NCI-H524 (cell line): Measurements from ENCODE around the gene ERAP2.
"Not testable (repeated sequence)": the region's sequence is repeated elsewhere in the genome, so short reads cannot be mapped to it uniquely, and the experiment has no call there.

ENCODE experiments used
- DNase-seq, 2 experiments: peaks; one replicate each; lab custom pipeline; 2025; lab: John Stamatoyannopoulos, UW

Gene ERAP2

DNA sequence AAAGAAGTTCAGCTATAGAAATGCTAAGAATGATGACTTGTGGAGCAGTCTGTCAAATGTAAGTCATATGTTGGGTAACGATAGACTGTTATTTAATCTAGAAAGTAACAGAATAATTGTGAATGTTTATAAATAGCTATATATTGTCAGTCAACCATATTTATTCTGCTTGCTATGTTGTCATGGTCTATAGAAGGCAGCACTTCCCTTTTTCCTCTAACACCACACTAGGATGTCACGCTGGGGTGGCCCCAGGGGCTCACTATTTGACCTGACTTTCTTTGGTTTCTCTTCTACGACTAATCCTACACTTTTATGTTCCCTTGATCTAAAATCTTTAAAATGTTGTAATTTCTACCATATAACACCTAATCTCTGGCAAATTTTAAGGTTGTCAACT, 20.5 kb downstream of the ERAP2 start:
- DNase-seq = no peak

DNA sequence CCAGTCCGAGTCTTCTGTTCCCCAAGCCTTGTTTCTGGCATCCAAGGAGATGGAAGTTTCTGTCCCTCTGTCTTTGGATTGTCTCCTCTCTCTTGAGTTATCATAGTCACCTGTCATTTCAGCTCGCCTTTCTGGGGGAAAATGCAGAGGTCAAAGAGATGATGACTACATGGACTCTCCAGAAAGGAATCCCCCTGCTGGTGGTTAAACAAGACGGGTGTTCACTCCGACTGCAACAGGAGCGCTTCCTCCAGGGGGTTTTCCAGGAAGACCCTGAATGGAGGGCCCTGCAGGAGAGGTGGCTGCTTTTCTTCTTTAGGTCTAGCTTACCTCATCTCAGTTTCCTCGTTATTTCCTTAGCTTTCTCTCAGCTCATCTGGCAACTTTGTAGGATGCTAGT, 25.1 kb downstream of the ERAP2 start:
- DNase-seq = no peak

DNA sequence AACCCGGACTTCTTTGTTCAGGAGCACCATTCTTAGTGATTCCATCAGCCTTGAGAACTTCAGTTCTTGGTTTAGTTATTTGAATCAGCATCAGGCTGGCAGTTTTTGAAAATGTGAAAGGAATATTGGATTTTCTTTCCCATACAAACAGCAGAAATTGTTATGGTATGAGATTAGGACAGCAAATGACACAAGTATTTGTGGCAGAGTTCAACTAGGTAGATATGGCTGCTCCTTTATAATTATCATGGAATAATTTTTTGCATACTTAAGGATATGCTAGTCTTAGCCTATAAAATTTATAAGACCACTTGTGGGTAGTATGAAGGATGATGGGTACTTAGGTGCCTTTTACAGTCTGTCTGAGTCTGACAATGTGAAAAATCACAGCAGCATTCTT, 25.5 kb downstream of the ERAP2 start:
- no peak for DNase-seq

DNA sequence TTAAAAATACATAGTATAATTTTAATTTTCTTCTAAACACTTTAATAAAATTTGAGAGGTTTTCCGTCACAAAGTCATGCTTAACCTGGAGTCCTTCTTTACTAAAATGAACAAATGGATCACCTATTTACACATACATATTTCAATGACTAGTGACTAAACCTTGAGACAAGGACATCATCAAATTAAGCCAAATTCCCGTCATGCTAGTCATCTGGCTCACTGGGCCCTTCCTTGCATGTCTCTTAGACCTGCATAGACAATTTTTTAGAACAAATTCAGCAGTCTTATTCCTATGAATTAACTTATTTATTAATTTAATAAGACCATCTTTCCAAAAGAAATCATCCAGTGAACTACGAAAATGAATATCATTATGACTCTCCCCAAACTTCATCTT, 26.6 kb downstream of the ERAP2 start:
- no peak for DNase-seq

DNA sequence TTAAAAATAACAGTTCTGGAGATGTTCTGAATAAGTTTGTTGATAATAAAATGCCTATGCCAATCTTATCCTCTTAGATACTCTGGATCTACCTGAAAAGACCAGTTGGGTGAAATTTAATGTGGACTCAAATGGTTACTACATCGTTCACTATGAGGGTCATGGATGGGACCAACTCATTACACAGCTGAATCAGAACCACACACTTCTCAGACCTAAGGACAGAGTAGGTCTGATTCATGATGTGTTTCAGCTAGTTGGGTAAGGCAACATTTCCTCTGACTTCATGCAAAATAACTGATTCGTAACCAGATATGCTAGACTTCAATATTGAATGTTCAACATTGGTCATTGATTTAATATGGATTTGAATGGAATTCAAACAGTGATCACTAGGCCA, 27.0 kb downstream of the ERAP2 start:
- no peak for DNase-seq

DNA sequence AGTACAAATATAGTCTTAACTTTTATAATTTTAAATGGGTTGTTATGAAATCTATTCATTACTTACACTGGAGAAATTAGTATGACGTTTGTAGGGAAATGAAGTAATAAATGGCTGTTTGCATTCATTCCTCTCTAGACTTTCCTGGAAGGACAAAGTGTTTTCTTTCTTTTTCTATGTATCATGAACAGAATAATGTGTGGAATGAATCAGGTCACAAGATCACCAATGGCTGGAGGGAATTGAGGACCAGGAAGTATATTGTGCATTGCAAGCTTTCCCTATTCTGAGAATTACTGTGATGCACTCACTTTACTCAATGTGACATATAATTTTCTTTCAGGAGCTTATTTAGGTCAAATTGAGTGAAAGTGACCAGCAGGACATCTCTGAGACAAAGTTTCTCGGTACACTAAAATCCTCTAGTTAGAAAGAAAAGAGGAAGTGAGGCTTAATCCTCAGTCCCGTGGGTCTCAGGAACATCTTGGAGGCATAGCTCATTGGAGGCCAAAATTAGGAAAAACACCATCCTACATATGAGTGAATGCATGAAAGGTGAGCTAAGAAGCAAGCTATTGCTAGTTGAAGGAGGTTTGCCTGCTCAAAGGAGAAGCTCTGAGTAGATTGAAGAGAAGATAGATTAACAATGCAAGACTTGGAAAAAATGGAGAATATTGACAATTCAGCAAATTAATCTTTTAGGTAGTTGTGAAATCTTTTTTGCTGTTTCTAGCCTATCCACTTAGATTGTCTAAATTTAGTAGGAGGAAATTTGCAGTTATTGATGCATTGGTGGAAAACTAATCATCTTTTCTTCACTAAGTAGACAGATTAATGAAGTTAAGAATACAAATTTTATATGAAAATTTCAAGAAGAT, 28.0 kb downstream of the ERAP2 start:
- DNase-seq = no peak

DNA sequence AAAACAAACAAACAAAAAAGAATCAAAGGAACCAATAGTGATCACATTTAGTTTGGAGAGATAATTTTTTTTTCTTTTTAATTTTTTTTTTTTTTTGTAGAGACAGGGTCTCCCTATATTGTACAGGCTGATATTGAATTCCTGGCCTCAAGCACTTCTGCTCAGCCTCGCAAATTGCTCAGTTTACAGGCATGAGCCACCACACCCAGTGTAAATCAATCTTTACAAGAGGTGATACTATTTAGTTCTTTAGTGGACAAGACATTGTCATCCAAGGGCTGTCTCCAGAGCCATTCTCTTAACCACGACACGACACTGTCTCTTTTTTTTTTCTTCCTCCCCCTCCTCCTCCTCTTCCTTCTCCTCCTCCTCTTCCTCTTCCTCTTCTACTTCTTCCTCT, 29.6 kb downstream of the ERAP2 start:
- DNase-seq = no peak

DNA sequence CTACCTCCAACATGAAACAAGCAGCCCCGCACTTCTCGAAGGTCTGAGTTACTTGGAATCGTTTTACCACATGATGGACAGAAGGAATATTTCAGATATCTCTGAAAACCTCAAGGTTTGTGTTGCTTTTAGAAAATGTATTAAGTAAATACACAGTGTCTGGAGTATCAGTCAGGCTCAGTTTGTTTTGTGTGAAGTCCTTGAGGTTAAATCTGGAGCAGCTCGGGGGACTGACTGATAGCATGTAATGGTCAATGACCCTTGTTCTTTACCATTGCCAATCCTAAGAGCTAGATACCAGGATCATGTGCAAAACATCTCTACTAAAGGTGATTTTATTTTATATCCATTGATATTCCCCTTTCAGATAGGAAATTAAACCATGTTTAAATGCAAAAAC, 32.7 kb downstream of the ERAP2 start:
- no peak for DNase-seq

DNA sequence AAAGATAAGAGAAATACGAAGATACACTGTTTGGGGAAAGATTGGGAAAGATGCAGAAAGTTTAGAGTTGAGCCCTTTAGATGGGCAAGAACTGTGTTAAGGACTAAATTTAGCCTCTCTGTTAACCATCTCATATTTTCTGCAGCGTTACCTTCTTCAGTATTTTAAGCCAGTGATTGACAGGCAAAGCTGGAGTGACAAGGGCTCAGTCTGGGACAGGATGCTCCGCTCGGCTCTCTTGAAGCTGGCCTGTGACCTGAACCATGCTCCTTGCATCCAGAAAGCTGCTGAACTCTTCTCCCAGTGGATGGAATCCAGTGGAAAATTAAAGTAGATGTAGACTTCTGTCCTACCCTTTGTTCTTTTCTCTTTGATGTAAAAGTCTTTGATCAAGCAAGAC, 33.1 kb downstream of the ERAP2 start:
- DNase-seq = no peak

DNA sequence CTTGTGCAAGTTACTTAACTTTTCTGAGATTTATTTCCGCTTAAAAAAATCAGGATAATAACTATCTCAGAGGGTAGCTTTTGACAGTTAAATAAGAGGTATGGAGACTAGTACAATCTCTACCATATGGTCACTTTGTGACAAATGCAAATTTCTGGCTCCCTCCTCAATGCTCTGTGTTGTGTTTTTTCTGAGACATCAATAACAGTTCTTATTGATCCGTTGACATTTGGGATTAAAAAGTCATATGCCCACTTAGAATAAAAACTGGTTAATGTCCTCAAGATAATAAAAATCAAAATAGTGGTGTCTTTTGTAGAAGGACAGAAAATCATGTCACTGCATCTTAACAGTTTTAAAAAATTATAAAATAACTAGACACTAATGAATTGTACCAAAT, 34.8 kb downstream of the ERAP2 start:
- DNase-seq = peak in 1 of 2 experiments; percentile 3

DNA sequence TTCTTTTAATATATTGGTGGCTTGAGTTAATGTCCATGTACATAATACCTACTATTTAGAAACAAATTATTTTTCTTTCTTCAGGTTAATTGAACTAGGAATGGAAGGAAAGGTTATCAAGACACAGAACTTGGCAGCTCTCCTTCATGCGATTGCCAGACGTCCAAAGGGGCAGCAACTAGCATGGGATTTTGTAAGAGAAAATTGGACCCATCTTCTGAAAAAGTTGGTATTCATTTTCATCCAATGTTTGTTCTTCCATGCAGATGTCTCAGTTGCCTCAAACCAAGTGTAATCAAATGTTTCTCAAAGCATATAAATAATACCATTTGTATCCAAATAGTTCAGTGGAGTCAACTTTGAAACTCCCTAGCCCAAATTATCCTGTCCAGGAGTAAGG, 36.9 kb downstream of the ERAP2 start:
- no peak for DNase-seq

DNA sequence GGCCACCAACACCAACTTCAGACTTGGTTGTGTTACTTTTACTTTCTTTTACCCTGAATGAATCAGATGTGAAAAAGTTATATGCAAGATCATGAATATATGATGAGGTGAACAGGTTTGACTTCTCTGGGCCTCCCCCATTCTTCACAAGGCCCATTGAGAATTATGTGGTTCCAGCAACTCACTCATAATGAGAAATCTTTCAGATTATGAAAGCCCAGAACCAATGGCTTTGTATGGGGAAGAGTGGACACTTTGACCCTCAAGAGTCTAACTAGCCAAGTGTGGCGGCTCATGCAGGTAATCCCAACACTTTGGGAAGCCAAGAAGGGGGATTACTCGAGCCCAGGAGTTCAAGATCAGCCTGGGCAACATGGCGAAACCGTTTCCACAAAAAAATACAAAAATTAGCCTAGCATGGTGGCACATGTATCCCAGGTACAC, 43.5 kb downstream of the ERAP2 start:
- DNase-seq = no peak

DNA sequence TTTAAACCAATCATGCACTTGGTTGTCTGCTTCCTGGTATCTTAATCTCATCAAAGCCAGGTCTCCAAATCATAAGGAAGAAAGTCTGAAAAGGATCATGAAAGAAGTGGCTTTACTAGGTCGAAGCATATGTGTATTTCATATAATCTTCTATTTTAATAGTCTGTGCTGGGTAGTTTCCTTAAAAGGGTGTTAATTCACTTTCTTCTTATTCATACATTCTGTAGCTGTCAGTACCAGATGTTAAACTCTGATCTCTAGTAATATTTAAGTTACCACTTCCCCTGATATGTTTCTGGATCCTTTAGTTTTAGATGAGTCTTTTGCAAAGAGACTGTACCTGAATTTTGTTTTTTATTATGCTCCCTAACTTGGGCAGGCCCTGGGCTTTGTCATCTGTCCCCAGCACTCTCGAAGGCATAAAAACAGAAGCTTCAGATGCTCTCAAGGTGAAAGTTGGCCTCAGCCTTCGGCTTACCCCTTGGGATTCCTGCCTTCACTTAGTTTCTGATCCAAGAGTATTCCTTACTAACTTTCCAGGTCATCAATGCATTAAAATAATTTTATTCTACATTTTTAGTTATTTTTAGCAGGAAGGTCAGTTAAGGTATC, 44.5 kb downstream of the ERAP2 start:
- DNase-seq = no peak

DNA sequence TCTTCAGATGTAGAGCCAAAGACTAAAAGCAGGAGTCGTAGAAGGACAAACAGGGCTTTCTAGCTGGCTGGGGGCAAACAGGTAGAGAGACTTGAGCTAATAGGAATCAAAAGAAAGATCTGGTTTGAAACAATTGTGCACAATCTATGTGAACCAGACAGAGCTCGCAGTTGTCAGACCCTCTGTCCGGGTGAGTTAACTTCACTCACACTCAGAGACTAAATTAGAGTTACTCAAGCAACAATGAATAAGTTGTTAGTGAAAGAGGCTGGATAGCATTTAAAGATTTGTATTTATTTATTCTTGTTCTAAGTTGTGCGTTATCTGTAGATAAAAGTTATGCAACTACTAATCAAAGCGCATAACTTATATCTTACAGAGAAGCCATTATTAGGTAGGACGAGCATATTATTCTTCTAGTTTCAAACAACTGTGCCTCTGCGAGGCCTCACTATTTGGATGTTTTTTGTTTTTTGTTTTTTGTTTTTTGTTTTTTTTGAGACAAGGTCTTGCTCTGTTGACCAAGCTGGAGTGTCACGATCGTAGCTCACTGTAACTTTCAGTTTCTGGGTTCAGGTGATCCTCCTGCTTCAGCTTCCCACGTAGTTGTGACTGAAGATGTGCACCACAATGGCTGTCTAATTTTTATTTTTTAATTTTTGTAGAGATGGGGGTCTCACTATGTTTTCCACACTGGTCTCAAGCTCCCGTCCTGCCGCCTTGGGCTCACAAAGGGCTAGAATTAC, 46.4 kb downstream of the ERAP2 start:
- no peak for DNase-seq

DNA sequence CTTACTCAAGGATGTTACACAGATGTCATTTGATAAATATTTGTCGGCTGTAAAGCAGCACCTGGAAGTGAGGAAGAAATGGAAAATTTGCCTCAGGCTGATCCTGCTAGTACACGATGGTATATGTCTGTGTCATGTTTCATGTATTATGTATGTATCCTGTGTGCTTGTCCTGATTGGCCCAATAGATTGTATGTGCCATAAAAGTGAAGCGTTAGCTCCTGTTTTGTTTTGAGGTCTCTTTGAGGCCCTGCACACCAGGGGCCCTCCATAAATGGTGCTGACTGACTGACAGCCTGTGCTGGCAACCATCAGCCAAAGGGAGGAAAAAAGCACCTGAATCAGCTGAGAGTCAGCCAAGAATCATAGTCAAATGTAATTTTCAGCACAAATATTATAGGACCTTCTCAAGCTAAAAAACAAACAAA, 47.7 kb downstream of the ERAP2 start:
- no peak for DNase-seq

DNA sequence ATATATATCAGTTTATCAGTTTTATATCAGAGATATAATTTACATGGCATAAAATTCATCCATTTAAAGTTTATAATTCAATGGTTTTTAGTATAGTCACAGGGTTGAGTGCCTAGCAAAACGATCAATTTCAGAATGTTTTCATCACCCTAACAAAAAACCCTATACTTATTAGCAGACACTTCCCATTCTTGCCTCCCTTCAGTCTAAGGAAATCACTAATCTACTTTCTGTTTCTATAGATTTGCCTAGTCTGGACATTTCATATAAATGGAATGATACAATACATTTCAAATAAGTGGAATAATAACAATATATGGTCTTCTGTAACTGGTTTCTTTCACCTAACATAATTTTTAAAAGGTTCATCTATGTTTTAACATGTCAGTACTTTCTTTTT, 50.0 kb downstream of the ERAP2 start:
- no peak for DNase-seq

DNA sequence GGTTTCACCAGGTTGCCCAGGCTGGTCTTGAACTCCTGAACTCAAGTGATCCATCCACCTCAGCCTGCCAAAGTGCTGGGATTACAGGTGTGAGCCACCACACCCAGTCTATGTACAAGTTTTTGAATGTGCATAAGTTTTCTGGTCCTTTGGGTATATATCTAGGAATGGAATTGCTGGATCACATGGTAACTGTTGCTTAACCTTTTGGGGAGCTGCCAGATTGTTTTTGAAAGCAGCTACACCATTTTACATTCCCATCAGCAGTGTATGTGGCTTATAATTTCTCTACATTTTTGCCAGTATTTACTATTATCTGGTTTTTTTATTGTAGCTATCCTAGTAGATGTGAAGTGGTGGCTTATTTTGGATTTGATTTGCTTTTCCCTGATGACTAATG, 50.7 kb downstream of the ERAP2 start:
- DNase-seq = no peak

DNA sequence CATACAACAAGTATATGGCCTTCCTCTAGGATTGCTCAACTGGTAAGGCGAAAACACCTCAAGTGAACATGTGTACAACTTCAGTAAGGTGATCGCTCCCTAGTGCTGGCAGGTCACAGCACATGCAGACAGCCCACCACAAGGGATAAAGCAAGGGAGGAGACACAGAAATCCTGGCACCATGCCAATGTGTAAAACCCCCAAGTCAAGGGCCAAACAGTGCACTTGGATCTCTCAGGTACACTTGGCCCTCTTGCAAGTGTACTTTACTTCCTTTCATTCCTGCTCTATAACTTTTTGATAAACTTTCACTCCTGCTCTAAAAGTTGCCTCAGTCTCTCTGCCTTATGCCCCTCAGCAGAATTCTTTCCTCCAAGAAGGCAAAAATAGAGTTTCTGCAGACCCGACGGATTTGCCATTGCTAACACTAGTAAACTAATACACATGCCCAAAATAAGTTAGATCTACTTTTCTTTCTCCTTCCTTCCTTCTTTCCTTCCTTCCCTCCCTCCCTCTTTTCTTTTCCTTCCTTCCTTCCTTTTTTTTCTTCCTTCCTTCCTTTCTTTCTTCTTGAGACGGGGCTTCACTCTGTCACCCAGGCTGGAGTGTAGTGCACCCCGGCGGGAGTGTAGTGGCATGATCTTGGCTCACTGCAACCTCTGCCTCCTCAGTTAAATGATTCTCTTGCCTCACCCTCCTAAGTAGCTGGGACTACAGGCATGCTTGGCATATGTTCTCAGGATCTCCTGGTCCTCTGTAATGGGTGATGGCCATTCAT, 52.8 kb downstream of the ERAP2 start:
- no peak for DNase-seq

DNA sequence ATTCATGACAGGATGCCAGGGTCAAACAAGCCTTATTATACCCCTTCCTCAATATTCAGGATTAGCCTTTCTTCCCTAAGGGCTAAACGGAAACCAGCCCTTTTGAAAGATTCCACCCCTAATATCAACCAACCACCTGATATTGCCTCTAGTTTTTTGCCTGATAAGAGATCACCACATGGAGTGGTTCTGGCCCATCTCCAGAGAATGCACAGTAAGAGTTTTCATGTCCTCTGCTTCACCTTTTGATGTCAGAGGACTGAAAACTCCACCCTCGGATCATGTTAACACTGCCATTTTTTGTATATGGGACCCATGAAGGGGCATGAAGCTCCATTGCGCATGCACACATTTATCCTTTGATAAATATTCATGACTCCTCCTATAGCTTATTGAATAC, 53.8 kb downstream of the ERAP2 start:
- no peak for DNase-seq

DNA sequence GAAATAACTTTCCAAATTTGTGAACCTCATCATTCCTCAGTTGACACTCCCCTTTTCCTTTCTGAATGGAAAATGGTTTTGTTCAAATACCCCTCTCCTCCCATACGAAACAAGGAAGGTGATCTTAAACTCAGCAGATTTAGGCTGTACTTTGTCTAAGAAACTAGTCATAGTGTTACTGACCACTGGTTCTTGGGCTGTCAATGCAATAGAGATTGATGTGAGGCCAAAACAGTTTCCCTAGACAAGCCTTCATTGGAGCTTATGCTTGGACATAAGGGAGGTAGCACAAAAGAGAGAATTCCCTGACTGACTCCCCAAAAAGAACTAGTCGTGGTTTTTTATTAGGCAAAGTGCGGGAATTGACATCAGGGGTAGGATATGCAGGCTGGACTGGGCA, 54.3 kb downstream of the ERAP2 start:
- DNase-seq = no peak

DNA sequence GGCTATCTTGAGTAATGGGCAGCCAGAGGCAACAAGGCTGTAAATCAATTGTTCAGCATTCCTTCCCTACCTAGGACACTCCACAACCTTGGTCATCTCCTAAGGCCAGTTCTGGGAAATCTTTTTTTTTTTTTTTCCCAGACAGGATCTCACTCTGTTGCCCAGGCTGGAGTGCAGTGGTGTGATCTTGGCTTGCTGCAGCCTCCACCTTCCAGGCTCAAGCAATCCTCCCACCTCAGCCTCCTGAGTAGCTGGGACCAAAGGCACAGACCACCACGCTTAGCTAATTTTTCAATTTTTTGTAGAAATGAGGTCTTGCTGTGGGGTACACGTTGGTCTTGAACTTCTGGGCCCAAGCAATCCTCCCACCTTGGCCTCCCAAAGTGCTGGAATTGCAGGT, 54.7 kb downstream of the ERAP2 start:
- DNase-seq = not testable (repeated sequence)

DNA sequence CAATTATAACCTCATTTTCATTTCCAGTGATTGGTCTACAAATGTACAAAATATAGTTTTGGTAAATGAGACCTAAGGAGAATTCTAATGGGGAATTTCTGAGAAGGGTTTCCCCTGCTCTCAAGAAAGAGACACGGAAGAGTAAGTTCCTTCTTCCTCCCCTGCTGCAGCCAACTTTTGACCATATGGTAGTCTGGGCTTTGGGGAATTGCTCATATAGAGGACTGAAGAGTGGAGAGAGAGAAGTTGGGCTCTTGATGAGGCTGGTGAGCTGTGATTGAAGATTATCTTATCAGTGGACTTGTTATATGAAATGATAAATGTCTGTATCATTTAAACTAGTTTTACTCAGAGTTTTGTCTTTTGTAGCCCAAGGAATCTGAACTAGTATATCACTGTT, 55.3 kb downstream of the ERAP2 start:
- peak; percentile 27 to 44 for DNase-seq
